CD4-positive, alpha-beta T cell (primary cell): ENCODE results near the gene ADAMTSL1. TPM values are rescaled to one million over a fixed set of nuclear protein-coding genes. Genes with fewer than 3 reads are reported as not detected.

Experiments used
- ATAC-seq: fragments of 200-7000 bp; cut with Tn5 transposase; one replicate; pipeline ENCODE4 v1.10.0; 2022; ENCODE audit warnings: mild to moderate bottlenecking; ENCODE audit not compliant: poor library complexity
- CTCF ChIA-PET: fragments of 350-600 bp; sonication (Branson Sonifier 250); formaldehyde crosslinking; loops from one replicate; lab custom pipeline; 2021; ENCODE audit warnings: antibody characterized with exemption, inconsistent platforms; lab: Charles Lee
- POLR2A ChIA-PET: fragments of 350-600 bp; sonication (Branson Sonifier 250); formaldehyde crosslinking; loops from one replicate; lab custom pipeline; 2021; ENCODE audit warnings: antibody characterized with exemption, inconsistent platforms; lab: Charles Lee
- DNase-seq, 14 experiments: peaks; one replicate each; pipeline ENCODE4 v3.0.0-alpha.2; 2013 to 2020; ENCODE audit warnings: mixed read lengths in 2 of 14
- H3K27ac ChIP-seq, 2 donors: one replicate each; pipeline versions ENCODE4 v1.5.1 to v1.7.0; 2013; ENCODE audit warnings: low read length in 2 of 2, low read depth in 1 of 2, mild to moderate bottlenecking in 1 of 2
- H3K27me3 ChIP-seq, 2 experiments: 1 replicate in 1 of 2; 2 replicates in 1 of 2; pipeline versions ENCODE4 v1.6.1 to v1.7.0; 2013; ENCODE audit warnings: low read length in 2 of 2, control low read depth in 1 of 2, mild to moderate bottlenecking in 1 of 2, moderate library complexity in 1 of 2; ENCODE audit not compliant: insufficient read depth in 2 of 2, control insufficient read depth in 1 of 2
- H3K36me3 ChIP-seq: one replicate; pipeline ENCODE4 v1.6.1; 2013; ENCODE audit warnings: low read length, control low read depth; ENCODE audit not compliant: insufficient read depth
- H3K4me1 ChIP-seq: one replicate; pipeline ENCODE4 v1.6.1; 2013; ENCODE audit warnings: low read length, control low read depth; ENCODE audit not compliant: insufficient read depth
- H3K4me3 ChIP-seq: one replicate; pipeline ENCODE4 v1.5.1; 2013; ENCODE audit warnings: mild to moderate bottlenecking, low read length, moderate library complexity
- H3K9me3 ChIP-seq, 2 experiments: 1 replicate in 1 of 2; 2 replicates in 1 of 2; pipeline versions ENCODE4 v1.6.1 to v1.7.0; 2013; ENCODE audit warnings: low read length in 2 of 2, mild to moderate bottlenecking in 2 of 2, control low read depth in 1 of 2, moderate library complexity in 1 of 2; ENCODE audit not compliant: control insufficient read depth in 1 of 2, insufficient read depth in 1 of 2
- H3K27ac Mint-ChIP-seq: one replicate; pipeline ENCODE4 v1.8.0; 2020; ENCODE audit warnings: mixed read lengths
- H3K27me3 Mint-ChIP-seq: one replicate; pipeline ENCODE4 v1.8.0; 2021; ENCODE audit warnings: mixed read lengths
- H3K36me3 Mint-ChIP-seq: one replicate; pipeline ENCODE4 v1.8.0; 2021; ENCODE audit warnings: low read depth, mixed read lengths
- H3K4me1 Mint-ChIP-seq: one replicate; pipeline ENCODE4 v1.8.0; 2021; ENCODE audit warnings: low read depth, mixed read lengths
- H3K4me3 Mint-ChIP-seq: one replicate; pipeline ENCODE4 v1.8.0; 2020; ENCODE audit warnings: mild to moderate bottlenecking, mixed read lengths
- H3K9me3 Mint-ChIP-seq: one replicate; pipeline ENCODE4 v1.8.0; 2020; ENCODE audit warnings: mixed read lengths
- intact Hi-C, 2 experiments: fragments of 100-400 bp; cut with DNase I in 1 of 2; cut with micrococcal nuclease in 1 of 2; formaldehyde crosslinking; loops; one replicate each; pipeline versions ENCODE4 v1.15.1 to v1.9.0; 2023 to 2025; cut with DNase I, micrococcal nuclease
- total RNA-seq, 174 experiments: library from RNA in 2 of 174; stranded (reverse) in 2 of 174; gene quantifications; one replicate each; pipeline ENCODE4 v1.2.3 and lab custom pipeline; 2021 to 2026
- TF ChIP-seq, protein P1 (sequence below): fragments of 200-600 bp; IDR thresholded peaks from one replicate; pipeline ENCODE4 v1.8.0; 2022; ENCODE audit warnings: antibody characterized with exemption, mild to moderate bottlenecking

ADAMTSL1 gene
- total RNA-seq, 2 experiments from 2014 or later: not detected

DNA sequence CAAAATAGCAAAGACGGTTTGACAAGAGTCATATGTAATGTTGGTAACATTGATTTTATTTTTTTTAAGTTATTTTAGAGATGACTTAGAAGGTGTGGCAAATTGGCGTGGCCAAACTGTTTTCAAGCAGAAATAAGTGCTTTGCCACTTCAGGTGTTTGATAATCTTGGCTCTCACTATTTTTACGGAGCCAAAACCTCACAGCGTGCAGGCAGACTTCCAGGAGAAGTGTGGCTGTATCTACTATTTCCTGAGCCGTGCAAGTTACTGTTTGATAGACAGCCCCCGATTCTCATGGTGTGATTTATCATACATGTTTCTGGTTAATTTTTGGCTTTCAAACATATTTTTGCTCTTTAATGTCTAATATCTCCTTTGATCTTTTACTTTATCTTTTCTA, 269.5 kb downstream of the ADAMTSL1 start:
- Histone ChIP-seq H3K27ac (no peak overlapping the region), H3K9me3 (no peaks in the 10 kb centered on the region), H3K4me3 (no peak overlapping the region), H3K36me3 (no peaks in the 10 kb centered on the region), H3K27me3 (peaks cover 0 to 2% of the 10 kb centered on the region in 2 experiments), H3K4me1 (no peaks in the 10 kb centered on the region)
- Mint-ChIP-seq H3K4me1 (no peaks in the 10 kb centered on the region), H3K27me3 (no peaks in the 10 kb centered on the region), H3K27ac (no peak overlapping the region), H3K4me3 (no peak overlapping the region), H3K9me3 (no peaks in the 10 kb centered on the region), H3K36me3 (no peaks in the 10 kb centered on the region)
- CTCF ChIA-PET: interaction anchor here (0.6 kb wide), 1 partner anchor 595 kb away, joined by 3 read pairs; no protein-coding TSS in a partner anchor
- intact Hi-C loops: no loop called here
- TF ChIP-seq, protein P1, sequence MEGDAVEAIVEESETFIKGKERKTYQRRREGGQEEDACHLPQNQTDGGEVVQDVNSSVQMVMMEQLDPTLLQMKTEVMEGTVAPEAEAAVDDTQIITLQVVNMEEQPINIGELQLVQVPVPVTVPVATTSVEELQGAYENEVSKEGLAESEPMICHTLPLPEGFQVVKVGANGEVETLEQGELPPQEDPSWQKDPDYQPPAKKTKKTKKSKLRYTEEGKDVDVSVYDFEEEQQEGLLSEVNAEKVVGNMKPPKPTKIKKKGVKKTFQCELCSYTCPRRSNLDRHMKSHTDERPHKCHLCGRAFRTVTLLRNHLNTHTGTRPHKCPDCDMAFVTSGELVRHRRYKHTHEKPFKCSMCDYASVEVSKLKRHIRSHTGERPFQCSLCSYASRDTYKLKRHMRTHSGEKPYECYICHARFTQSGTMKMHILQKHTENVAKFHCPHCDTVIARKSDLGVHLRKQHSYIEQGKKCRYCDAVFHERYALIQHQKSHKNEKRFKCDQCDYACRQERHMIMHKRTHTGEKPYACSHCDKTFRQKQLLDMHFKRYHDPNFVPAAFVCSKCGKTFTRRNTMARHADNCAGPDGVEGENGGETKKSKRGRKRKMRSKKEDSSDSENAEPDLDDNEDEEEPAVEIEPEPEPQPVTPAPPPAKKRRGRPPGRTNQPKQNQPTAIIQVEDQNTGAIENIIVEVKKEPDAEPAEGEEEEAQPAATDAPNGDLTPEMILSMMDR: no peak
- DNase-seq: no peak
- ATAC-seq: no peak
- POLR2A ChIA-PET: no interaction called here

DNA sequence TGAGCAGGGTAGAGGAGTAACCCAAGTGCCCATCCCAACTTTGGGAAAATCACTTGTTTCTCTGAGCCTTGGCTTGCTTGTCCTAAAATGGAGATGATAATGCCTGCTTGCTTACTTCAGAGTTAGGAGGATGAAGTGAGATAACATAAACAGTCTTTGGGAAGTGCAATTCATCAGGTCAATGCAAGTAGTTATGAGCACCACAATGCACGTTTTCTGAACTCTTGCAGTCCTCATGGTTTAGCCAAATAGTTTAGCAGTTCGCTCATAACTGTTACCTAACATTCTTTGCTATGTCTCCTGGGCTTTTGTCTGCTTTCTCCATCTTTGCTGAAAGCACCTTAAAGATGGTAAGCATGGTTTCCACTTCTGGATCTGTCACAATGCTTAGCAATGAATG, 270.0 kb downstream of the ADAMTSL1 start:
- no peaks in the 10 kb centered on the region for H3K36me3 Mint-ChIP-seq
- peaks cover 3% of the 10 kb centered on the region for H3K27me3 Mint-ChIP-seq
- ChIA-PET CTCF (no interaction called here), POLR2A (no interaction called here)
- H3K4me3 Mint-ChIP-seq: no peak overlapping the region
- TF ChIP-seq, protein P1: no peak
- no peak overlapping the region for H3K27ac Mint-ChIP-seq
- H3K4me1 Mint-ChIP-seq: no peaks in the 10 kb centered on the region
- H3K9me3 ChIP-seq: no peaks in the 10 kb centered on the region
- H3K4me1 ChIP-seq: no peaks in the 10 kb centered on the region
- no peaks in the 10 kb centered on the region for H3K36me3 ChIP-seq
- H3K9me3 Mint-ChIP-seq: no peaks in the 10 kb centered on the region
- peaks cover 0 to 2% of the 10 kb centered on the region in 2 experiments for H3K27me3 ChIP-seq
- ATAC-seq: no peak
- H3K27ac ChIP-seq: no peak overlapping the region
- no peak for DNase-seq
- H3K4me3 ChIP-seq: no peak overlapping the region
- intact Hi-C loops: no loop called here

DNA sequence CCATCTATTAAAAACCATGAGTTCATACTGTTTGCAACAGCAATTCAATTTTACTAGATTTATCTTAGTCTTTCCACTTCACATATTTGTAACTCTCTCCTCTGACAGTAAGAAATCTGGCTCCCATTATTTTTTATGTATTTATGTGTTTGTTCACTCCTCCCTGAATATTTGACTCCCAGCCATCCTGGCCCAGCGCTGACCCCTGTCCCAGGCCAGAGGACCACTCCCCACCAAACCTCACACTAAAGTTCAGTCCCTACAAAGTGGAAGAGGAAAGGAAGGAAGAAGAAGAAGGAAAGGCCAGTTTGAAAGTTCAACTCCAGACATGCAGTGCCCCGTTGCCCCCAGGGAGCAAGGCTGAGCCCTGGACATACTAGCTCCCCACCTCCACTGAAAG, 271.8 kb downstream of the ADAMTSL1 start:
- H3K4me1 Mint-ChIP-seq: no peaks in the 10 kb centered on the region
- H3K9me3 ChIP-seq: no peaks in the 10 kb centered on the region
- no peak overlapping the region for H3K4me3 ChIP-seq
- POLR2A ChIA-PET: no interaction called here
- H3K27ac ChIP-seq: no peak overlapping the region
- TF ChIP-seq, protein P1: no peak
- ATAC-seq (no peak), DNase-seq (no peak)
- H3K4me3 Mint-ChIP-seq: no peak overlapping the region
- H3K36me3 ChIP-seq: no peaks in the 10 kb centered on the region
- H3K36me3 Mint-ChIP-seq: no peaks in the 10 kb centered on the region
- CTCF ChIA-PET: no interaction called here
- H3K27me3 Mint-ChIP-seq: peaks cover 8% of the 10 kb centered on the region
- intact Hi-C loops: no loop called here
- H3K27ac Mint-ChIP-seq: no peak overlapping the region
- H3K4me1 ChIP-seq: no peaks in the 10 kb centered on the region
- H3K9me3 Mint-ChIP-seq: no peaks in the 10 kb centered on the region
- peaks cover 0 to 2% of the 10 kb centered on the region in 2 experiments for H3K27me3 ChIP-seq
